Measurements from ENCODE around the gene GPATCH2L.

The GPATCH2L gene

DNA sequence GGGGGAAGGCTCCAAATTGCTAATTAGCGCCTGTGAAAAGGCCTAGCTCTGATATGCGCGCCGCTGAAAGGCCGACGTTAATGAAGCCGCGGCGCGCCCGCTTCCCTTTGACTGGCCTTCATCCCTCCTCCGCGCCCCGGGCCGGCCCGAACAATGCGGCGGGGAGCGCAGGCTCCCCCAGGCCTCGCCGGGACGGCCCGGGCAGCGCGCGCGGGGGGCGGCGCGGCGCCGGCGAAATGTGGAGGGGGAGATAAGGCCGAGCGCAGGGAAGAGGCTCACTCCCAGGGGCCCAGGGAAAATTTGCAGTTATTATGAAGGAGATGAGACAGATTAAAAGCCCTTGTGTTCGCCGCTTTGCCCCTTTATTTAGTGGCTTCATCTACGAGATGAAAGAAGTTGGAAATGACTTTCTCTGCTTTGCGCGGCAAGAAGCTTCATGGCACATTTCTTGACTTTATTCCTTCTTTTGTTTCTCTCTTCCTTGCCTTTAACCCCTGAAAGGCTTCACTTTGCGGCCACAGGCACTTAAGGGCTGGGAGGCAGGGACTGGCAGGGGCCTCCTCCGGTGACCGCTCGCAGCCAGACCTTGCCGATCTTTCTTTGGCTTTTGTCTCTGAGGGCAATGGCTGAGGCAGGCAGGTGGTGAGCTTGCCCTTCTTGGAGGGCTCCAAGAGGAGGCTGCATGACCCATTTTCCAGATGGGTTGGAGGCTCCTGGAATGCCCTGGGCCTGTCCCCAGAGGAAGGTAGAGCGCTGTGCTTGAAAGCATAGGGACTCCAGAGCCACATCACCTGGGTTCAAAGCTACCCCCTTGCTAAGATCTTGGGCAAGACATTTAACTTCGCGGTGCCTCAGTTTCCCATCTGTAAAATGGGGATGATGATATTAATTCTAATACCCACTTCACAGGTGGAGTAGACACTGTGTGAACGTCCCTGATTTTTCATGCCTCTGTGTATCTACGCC, 12.7 kb upstream of the GPATCH2L start:
- H3K27ac ChIP-seq, result no peak overlapping the region
- TF ChIP-seq, protein P1, sequence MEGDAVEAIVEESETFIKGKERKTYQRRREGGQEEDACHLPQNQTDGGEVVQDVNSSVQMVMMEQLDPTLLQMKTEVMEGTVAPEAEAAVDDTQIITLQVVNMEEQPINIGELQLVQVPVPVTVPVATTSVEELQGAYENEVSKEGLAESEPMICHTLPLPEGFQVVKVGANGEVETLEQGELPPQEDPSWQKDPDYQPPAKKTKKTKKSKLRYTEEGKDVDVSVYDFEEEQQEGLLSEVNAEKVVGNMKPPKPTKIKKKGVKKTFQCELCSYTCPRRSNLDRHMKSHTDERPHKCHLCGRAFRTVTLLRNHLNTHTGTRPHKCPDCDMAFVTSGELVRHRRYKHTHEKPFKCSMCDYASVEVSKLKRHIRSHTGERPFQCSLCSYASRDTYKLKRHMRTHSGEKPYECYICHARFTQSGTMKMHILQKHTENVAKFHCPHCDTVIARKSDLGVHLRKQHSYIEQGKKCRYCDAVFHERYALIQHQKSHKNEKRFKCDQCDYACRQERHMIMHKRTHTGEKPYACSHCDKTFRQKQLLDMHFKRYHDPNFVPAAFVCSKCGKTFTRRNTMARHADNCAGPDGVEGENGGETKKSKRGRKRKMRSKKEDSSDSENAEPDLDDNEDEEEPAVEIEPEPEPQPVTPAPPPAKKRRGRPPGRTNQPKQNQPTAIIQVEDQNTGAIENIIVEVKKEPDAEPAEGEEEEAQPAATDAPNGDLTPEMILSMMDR (conservative IDR thresholded peaks at IDR 0.05), result no peak

DNA sequence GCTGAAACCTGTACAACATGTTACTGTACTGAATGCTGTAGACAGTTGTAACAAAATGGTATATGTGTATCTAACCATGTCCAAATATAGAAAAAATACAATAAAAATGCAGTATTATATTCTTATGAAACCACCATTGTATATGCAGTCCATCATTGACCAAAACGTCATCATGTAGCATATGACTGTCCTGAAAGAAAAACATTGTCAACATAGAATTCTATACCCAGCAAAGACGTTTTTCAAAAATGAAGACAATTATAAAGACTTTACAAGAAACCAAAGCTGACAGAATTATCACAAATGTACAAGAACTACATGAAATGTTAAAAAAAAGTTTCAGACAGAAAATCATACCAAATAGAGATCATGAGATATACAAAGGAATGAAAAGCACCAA, 8.1 kb upstream of the GPATCH2L start:
- no peak overlapping the region for H3K27ac ChIP-seq
- TF ChIP-seq, protein P1 (conservative IDR thresholded peaks at IDR 0.05), result no peak

DNA sequence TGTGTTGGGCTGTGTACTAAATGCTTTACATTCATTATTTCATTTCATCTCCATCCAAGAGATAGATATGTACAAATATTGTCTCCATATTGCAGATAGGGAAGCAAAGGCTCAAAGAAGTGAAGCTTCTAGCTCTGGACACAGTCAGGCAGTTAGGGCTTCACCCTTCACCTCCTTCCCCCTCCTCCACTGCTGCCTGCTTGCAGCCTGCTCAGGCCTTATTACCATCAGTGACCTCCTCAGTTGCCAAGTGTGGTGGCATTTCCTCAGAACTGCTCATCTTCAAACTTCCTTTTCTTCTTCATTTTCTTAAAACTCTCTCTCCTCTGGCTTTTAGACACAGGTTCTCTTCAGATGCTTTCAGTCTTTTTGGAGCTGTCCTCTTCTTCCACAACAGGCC, 4.7 kb upstream of the GPATCH2L start:
- TF ChIP-seq, protein P1 (conservative IDR thresholded peaks at IDR 0.05), result no peak
- H3K27ac ChIP-seq, result no peak overlapping the region

DNA sequence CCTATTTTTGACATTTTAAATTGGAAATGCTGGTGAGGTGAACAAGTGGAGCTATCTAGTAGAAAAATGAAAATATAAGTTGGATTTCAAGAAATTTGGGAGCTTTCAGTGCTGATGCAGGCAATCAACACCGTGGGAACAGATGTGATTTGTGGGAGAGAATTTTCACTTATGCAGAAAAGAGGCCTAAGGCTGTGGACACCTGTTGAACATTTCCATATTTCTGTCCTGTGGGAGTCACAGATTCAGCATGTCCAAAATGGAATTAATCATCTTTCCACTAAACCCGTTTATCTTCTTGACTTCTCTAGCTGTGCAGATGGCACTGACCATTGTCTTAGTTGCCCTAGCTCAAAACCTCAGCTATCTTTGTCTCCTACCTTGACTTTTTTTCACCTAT, 2.5 kb upstream of the GPATCH2L start:
- TF ChIP-seq, protein P1 (conservative IDR thresholded peaks at IDR 0.05), result no peak
- no peak overlapping the region for H3K27ac ChIP-seq

DNA sequence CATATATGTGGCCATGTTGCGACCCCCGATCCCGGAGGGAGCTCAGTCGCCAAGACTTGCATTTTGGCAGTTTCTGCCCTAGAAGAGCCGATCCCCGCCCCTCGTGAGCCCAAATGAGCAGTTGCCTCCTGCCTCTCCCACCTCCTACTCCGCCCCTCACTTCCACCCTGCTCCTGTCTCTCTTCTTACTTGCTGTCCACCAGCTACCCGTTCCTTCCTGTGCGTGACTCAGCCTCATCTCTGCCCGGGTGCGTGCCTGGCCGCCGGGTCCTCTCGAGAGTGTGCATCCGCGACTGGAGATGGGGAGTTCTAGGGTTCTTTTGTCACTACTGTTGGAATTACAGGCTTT, 585 bp downstream of the GPATCH2L start:
- TF ChIP-seq, protein P1 (conservative IDR thresholded peaks at IDR 0.05), result no peak
- H3K27ac ChIP-seq, result peak overlapping the region; percentile 76

DNA sequence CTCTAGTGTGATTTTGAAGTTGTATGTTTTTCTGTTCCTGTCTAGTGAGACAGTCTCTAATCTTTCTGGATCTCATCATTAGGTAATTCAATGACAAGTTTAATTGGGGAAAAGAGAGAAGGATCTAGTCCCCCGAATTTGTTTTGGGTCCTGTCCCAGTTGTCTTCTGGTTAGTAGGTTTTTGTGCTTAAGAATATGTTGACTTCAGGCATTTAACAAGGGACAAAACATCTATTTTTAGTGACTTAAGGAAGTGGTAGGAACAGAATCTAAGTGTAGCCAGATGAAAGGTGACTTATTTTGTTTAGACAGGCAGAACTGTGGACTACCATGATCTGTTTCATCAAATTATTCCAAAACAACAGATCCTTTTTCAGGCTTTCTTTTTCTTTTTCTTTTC, 2.2 kb downstream of the GPATCH2L start:
- H3K27ac ChIP-seq, result no peak overlapping the region
- TF ChIP-seq, protein P1 (conservative IDR thresholded peaks at IDR 0.05), result no peak

DNA sequence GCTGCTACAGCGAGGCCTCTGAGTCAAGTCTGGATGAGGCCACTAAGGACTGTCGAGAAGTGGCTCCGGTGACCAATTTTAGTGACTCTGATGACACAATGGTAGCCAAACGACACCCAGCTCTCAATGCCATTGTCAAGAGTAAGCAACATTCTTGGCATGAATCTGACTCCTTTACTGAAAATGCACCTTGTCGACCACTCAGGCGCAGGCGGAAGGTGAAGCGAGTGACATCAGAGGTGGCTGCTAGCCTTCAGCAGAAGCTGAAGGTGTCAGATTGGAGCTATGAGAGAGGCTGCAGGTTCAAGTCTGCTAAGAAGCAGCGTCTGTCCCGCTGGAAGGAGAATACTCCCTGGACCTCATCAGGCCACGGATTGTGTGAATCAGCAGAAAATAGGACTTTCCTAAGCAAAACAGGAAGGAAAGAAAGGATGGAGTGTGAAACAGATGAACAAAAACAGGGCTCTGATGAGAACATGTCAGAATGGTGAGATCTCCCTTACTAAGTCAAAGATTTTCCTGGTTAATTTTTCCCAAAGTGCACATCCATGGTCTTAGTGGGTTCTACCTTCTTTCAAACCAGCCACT, 2.9 kb downstream of the GPATCH2L start:
- TF ChIP-seq, protein P1 (conservative IDR thresholded peaks at IDR 0.05), result no peak
- H3K27ac ChIP-seq, result no peak overlapping the region
